Transverse colon (tissue), 4 donors: ENCODE results near the gene OR52A1. TPM values are rescaled to one million over a fixed set of nuclear protein-coding genes. Genes with fewer than 3 reads are reported as not detected.

Experiments used
- DNase-seq: peaks from one replicate; pipeline ENCODE4 v3.0.0-alpha.2; 2019
- H3K27ac ChIP-seq, 4 donors: fragments of 200-600 bp; sonication (generic); 2 replicates each; pipeline ENCODE4 v1.5.1; 2016 to 2018; ENCODE audit warnings: inconsistent platforms in 4 of 4
- H3K27me3 ChIP-seq: fragments of 200-600 bp; sonication (generic); 2 replicates; pipeline ENCODE4 v1.5.1; 2017; ENCODE audit warnings: inconsistent platforms
- H3K36me3 ChIP-seq, 4 donors: fragments of 200-600 bp; sonication (generic); 2 replicates each; pipeline ENCODE4 v1.5.1; 2017 to 2019; ENCODE audit warnings: inconsistent platforms in 4 of 4
- H3K4me1 ChIP-seq, 4 donors: fragments of 200-600 bp; sonication (generic); 2 replicates each; pipeline ENCODE4 v1.5.1; 2017 to 2020; ENCODE audit warnings: inconsistent platforms in 4 of 4
- H3K4me3 ChIP-seq, 4 donors: fragments of 200-600 bp; sonication (generic); 1 replicate in 1 of 4; 2 replicates in 3 of 4; pipeline versions ENCODE4 v1.5.1 to v1.6.1; 2017 to 2019; ENCODE audit warnings: inconsistent platforms in 4 of 4
- H3K9me3 ChIP-seq, 2 donors: fragments of 200-600 bp; sonication (generic); 2 replicates each; pipeline ENCODE4 v1.5.1; 2017 to 2019; ENCODE audit warnings: inconsistent platforms in 2 of 2
- EP300 ChIP-seq: sonication (generic); formaldehyde crosslinking; IDR thresholded peaks from one replicate; pipeline ENCODE4 v1.6.1; 2017; ENCODE audit warnings: antibody characterized with exemption, low read depth
- POLR2A ChIP-seq: fragments of 450-650 bp; IDR thresholded peaks from one replicate; pipeline ENCODE4 v1.6.1; 2016; ENCODE audit warnings: antibody characterized with exemption, mild to moderate bottlenecking, moderate library complexity
- POLR2AphosphoS5 ChIP-seq, 3 donors: sonication (generic); formaldehyde crosslinking; IDR thresholded peaks; one replicate each; pipeline ENCODE4 v1.6.1; 2016; ENCODE audit warnings: antibody characterized with exemption in 3 of 3
- WGBS, 2 donors: methylation state at CpG; one replicate each; pipeline ENCODE4 v1.1.5; 2018; ENCODE audit warnings: low coverage in 1 of 2; 5-methylcytosine and 5-hydroxymethylcytosine counted together
- in situ Hi-C, 4 donors: fragments of 200-750 bp; cut with MboI; loops; one replicate each; pipeline versions ENCODE4 v1.15.0 to v1.15.1; 2017; ENCODE audit warnings: low sequenced_read_pairs in 3 of 4, low pct_ligation_motif_present in 1 of 4, low pct_unique_long_range_greater_than_20kb in 1 of 4
- intact Hi-C: fragments of 100-400 bp; cut with DNase I; formaldehyde crosslinking; loops from one replicate; pipeline ENCODE4 v1.15.1; 2023; ENCODE audit warnings: low total_unique reads
- total RNA-seq, 4 donors: library from RNA; depleted of rRNA; stranded (reverse); fragments of >200 nt; gene quantifications; one replicate each; pipeline ENCODE4 v1.1.0, GENCODE V29; 2016
- TF ChIP-seq, protein P1 (sequence below), 5 experiments: fragments of 200-600 bp in 3 of 5; fragments of 450-650 bp in 2 of 5; sonication (generic) in 3 of 5; IDR thresholded peaks; 1 replicate in 2 of 5; 2 replicates in 3 of 5; pipeline ENCODE4 v1.5.1; 2016 to 2017; ENCODE audit warnings: antibody characterized with exemption in 5 of 5, inconsistent platforms in 3 of 5, mild to moderate bottlenecking in 2 of 5, moderate library complexity in 1 of 5

The OR52A1 gene
- total RNA-seq, 4 donors from 2014 or later: not detected

DNA sequence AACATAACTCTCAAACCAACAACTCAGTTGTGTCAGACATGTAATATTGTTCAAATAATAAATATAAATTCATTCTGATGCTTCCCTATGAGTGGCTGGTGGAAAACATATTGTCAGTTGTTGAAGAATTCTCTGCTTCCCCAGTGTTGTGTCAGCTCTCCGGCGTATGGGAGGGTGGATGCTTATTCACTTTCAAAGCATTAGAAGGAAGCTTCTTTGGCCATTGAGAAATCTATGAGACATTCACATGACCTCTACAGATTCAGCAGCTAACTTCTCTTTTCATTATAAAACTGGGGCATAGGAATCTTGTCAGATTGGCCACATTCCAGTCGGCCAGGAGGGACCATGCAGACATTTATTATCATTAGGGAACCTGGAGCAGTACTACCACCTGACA is 43.0 kb upstream of the OR52A1 start:
- TF ChIP-seq POLR2AphosphoS5 (IDR thresholded peaks at IDR 0.05): no peak
- TF ChIP-seq POLR2A: no peak
- TF ChIP-seq, protein P1, sequence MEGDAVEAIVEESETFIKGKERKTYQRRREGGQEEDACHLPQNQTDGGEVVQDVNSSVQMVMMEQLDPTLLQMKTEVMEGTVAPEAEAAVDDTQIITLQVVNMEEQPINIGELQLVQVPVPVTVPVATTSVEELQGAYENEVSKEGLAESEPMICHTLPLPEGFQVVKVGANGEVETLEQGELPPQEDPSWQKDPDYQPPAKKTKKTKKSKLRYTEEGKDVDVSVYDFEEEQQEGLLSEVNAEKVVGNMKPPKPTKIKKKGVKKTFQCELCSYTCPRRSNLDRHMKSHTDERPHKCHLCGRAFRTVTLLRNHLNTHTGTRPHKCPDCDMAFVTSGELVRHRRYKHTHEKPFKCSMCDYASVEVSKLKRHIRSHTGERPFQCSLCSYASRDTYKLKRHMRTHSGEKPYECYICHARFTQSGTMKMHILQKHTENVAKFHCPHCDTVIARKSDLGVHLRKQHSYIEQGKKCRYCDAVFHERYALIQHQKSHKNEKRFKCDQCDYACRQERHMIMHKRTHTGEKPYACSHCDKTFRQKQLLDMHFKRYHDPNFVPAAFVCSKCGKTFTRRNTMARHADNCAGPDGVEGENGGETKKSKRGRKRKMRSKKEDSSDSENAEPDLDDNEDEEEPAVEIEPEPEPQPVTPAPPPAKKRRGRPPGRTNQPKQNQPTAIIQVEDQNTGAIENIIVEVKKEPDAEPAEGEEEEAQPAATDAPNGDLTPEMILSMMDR (IDR thresholded peaks at IDR 0.05): no peak
- Histone ChIP-seq H3K4me1 (no peaks in the 10 kb centered on the region), H3K36me3 (no peaks in the 10 kb centered on the region), H3K27ac (no peak overlapping the region), H3K27me3 (no peaks in the 10 kb centered on the region), H3K4me3 (no peak overlapping the region), H3K9me3 (no peaks in the 10 kb centered on the region)
- WGBS, 2 donors: 44 to 73% methylated on average over 1 to 3 of the region's 3 CpGs
- DNase-seq: no peak
- in situ Hi-C loops: no loop called here
- intact Hi-C loops: no loop called here

DNA sequence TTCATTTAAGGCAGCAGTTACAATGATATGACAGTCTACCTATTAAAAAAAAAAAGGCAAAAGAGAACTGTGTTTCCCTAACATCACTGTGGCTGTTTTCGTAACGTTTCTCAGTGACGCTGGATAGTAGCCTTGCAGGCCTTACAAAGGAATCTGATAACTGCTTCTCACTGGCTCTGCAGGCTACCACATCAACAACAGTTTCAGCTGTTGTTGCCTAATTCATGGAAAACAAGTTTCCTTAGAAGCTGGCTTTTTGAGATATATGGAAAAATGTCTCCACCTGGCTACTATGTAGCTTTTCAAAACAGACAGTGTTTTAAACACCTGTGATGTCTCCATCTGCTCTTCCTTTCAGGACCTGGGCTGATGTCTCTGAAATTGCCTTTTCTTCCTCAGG is 42.2 kb upstream of the OR52A1 start:
- TF ChIP-seq POLR2A: no peak
- TF ChIP-seq, protein P1 (IDR thresholded peaks at IDR 0.05): no peak
- TF ChIP-seq EP300: no peak
- TF ChIP-seq POLR2AphosphoS5 (IDR thresholded peaks at IDR 0.05): no peak
- in situ Hi-C loops (no loop called here), intact Hi-C loops (no loop called here)
- Histone ChIP-seq H3K4me1 (no peaks in the 10 kb centered on the region), H3K27me3 (no peaks in the 10 kb centered on the region), H3K9me3 (no peaks in the 10 kb centered on the region), H3K36me3 (no peaks in the 10 kb centered on the region), H3K4me3 (no peak overlapping the region), H3K27ac (no peak overlapping the region)
- 75 to 78% methylated on average over 3 of the region's 3 CpGs for WGBS, 2 donors
- no peak for DNase-seq

GRCh38 chr11:5196067-5196466 is 41.5 kb upstream of the OR52A1 start:
- Histone ChIP-seq H3K36me3 (no peaks in the 10 kb centered on the region), H3K9me3 (no peaks in the 10 kb centered on the region), H3K27ac (no peak overlapping the region), H3K27me3 (no peaks in the 10 kb centered on the region), H3K4me3 (no peak overlapping the region), H3K4me1 (no peaks in the 10 kb centered on the region)
- intact Hi-C loops (no loop called here), in situ Hi-C loops (no loop called here)
- DNase-seq: no peak
- 76 to 86% methylated on average over 1 to 5 of the region's 5 CpGs for WGBS, 2 donors
- TF ChIP-seq POLR2AphosphoS5 (IDR thresholded peaks at IDR 0.05) (no peak), POLR2A (no peak), EP300 (no peak)
- TF ChIP-seq, protein P1 (IDR thresholded peaks at IDR 0.05): no peak

DNA sequence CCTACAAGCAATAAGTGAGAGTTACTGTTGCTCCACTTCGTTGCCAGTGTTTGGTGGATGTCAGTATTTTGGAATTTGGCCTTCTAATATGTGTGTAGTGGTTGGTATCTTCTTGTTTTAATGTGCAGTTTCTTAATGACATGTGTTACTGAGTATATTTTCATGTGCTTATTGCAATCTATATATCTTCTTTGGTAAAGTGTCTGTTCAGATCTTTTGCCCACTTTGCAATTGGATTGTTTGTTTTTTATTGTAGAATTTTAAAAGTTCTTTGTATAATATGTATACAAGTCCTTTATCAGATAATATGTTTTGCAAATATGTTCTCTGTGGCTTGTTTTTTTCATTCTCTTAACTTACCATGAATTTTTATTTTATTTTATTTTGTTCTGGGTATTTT is 38.2 kb upstream of the OR52A1 start:
- intact Hi-C loops: no loop called here
- H3K9me3 ChIP-seq: no peaks in the 10 kb centered on the region
- H3K36me3 ChIP-seq: no peaks in the 10 kb centered on the region
- WGBS, 2 donors: 0 to 26% methylated on average over 1 of the region's 1 CpG
- no peak overlapping the region for H3K27ac ChIP-seq
- H3K4me3 ChIP-seq: no peak overlapping the region
- no peaks in the 10 kb centered on the region for H3K27me3 ChIP-seq
- DNase-seq: no peak
- no peak for TF ChIP-seq POLR2AphosphoS5 (IDR thresholded peaks at IDR 0.05)
- no peak for TF ChIP-seq POLR2A
- TF ChIP-seq, protein P1 (IDR thresholded peaks at IDR 0.05): no peak
- no peak for TF ChIP-seq EP300
- no peaks in the 10 kb centered on the region for H3K4me1 ChIP-seq
- in situ Hi-C loops: no loop called here
